T-helper 2 cell treated with Interferon-gamma antibody and Interleukin-4, amounts not matched to agents 100 ng/mL and 5 ng/mL, for 36 hours (primary cell): ENCODE results near the gene FGF14. TPM values are rescaled to one million over a fixed set of nuclear protein-coding genes. Genes with fewer than 3 reads are reported as not detected.

ENCODE experiments used
- intact Hi-C: fragments of 100-400 bp; cut with micrococcal nuclease; formaldehyde crosslinking; loops from one replicate; pipeline ENCODE4 v1.15.1; 2023
- total RNA-seq: library from RNA; stranded (reverse); gene quantifications from 2 replicates; pipeline ENCODE4 v1.2.3, GENCODE V29; 2022

Gene FGF14
- total RNA-seq, 1 donor from 2014 or later: not detected

DNA sequence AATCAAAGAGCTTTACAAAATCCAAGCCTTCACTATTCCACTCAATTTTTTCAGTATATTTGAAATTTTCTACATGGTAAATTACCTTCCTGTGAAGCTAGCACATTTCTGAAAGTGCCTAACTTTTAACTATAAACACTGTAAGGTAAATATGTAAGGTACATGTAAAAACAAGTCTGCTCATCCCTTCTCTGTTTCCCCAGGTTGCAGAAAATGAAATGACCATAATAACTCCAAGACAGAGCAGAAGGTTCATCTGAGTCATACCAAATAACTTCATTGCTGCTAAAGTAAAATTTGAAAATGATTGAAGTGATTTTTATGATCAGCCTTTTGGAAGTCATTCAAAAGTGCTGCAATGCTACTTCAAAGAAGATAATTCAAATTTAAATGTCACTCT, 28.6 kb downstream of the FGF14 start:
- intact Hi-C loops: no loop called here

DNA sequence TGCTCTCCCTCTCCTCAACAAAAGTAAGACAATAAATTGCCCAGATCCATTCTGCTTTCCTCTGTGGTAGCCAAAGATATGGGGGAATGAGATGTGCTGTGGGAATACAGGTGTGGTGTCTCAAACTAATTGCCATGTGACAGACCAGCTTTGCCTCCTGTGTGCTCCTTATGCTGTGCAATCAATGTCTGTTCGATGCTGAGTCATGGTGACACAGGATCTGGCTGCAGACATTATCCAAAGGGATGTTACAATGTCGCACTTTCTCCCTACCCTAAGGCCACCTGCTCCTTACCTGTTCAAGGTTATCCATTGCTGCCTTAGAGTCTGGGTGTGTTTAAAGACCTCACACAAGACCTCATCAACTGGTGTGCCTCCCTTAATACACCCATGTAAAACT, 32.5 kb downstream of the FGF14 start:
- intact Hi-C loops: no loop called here

DNA sequence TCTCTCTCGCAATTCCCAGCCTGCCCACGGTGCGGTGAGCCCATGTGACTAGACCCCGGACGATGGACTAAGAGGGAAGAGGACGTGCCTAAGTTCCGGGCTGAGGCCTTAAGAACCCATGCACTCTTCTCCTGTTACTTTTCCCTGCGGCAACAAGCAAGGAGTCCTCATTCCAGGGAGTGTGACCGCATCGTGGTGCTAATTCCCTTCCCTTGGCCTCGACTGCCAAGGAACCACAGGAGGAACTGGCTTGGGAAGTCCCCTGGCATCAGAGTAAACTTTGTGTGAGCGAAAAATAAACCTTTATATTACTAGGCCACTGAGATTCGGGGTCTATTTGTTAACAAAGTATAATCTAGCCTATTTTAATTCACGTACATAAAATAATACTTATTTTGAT, 34.0 kb downstream of the FGF14 start:
- intact Hi-C loops: no loop called here

DNA sequence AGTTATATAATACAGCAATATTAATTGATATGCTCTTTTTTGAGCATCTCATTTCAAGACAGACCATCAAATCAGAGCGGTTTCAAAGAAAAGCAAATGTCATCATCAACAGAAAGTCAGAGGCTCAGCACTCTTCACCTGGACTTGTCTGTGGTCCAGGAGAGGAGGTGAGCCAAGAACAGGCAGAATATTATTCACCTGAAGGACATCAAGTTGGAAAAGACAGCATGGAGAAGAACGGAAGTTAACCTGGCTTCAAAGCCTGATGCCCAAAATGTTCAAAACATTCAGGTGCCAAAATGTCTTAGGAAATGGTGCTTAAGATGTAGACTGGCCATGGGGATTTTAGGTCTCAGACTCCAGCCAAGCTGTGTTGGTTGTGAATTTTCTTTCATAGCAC, 40.7 kb downstream of the FGF14 start:
- intact Hi-C loops: no loop called here

DNA sequence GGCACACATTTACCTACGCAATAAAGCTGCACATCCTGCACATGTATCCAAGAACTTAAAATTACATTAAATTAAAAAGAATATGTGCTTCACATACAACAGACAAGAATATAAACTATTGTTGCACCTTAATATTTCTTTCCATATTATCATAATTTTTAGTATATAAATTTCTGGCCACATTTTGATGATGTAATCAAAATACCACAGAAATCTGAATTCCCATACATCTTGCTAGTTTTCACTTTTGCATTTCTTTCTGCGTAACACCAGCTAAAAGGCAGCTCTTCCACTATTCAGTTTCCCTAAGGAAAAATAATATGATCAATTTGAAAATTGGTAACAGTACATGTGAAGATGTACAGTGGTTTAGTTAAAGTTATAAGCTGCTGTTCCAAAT, 42.6 kb downstream of the FGF14 start:
- intact Hi-C loops: no loop called here

DNA sequence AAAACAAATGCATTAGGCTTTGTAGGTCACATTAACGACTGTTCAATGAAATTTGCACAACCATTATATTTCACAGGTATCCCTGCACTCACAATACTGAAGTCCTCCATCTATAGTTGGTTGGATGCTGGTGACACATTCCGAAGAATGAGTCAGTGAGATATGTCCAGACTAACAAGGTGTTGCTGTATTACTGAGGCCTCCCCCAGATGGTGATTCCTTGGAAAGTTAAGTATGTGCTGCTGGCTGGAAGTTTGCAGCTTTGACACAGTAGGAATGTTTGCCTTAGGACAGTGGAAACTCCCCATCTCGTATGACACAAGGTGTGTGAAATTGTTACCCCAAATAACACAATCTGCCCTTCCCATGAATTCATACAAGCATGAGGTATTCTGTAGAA, 46.6 kb downstream of the FGF14 start:
- intact Hi-C loops: no loop called here

DNA sequence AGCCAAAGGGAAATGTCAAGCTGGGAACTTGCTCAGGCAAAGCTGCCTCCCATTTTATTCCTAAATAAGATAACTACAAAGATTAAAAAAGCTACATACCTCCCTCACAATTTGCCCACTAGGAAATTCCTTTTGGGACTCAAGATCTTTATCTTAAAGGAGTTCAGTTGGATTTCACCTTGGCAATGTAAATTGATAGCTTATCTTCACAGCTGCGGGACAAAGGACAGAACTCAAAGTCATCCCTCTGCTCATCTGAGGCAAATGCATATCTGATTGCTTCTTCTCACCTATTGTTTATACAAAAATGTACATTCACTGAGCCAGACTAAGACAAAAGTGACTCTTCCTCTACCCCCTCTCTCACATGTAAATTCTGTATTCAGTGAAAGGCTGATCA, 47.8 kb downstream of the FGF14 start:
- intact Hi-C loops: no loop called here

DNA sequence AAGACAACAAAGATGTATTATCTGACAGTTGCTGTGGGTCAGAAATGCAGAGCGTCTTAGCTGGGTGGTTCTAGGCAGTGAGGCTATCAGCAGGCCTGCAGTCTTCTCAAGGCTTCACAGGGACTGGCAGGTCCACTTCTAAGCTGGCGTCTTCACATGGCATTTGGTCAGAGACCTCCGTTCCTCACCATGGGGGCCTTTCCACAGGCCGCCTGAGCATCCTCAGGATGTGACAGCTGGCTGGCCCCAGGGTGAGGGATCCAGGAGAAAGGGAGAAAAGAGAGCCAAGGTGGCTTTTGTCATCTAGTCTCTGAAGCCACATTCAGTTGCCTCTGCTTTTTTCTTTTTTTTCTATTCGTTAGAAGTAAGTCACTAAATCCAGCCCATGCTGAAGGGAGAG, 50.3 kb downstream of the FGF14 start:
- intact Hi-C loops: no loop called here

DNA sequence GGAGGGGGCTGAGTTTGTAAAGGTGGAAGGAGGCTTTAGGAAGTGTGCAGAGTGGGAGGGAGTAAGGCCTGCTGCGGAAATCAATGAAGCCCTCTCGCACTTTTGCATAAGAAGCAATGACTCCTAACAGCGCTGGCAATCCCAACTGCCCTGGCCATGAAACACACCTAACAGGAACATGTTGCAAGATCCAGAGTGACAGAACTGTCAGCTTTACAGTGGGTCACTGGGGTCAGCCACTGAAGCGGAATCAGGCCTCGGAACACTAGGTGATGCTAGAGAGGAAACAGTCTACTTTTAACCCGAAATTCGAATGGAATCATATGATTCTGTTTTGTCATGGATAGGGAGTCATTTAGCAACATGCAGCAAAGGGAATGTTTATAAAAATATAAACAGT, 54.4 kb downstream of the FGF14 start:
- intact Hi-C loops: no loop called here

DNA sequence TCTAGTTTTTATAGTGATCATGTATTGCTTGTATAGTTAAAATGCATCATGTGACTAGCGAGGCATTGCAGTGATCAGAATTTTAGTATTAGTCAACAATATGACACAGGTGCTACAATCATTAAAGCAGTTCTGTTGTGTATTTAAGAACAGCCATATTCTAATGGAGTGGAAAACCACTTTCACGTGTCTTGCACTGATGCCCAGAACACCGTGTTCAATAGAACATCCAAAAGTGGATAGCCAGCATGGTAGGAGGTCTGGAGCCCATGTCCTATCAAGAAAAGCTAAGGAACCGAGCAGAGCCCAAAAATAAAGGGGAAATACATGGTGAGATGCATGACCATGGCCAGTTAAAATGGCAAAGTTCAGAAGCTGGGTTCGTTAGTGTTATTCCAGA, 55.1 kb downstream of the FGF14 start:
- intact Hi-C loops: no loop called here

DNA sequence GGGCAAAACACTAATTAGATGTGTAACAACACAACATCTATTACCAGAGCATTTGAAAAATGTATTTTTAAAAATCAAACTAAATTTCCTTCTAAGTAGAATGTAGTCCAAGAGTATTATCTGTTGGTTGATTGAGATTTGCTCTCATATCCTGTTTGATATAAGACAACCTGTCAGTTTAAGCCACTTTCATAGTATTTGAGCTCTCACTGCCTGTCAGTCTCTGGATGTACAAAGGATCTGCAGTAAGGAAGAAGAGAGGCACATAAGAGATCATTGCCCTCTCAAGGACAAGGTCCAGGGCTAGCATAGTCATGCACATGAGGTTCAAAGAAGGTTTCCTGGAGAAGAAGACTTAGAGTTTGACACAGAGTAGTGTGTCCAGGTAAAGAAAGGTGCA, 57.4 kb downstream of the FGF14 start:
- intact Hi-C loops: no loop called here

DNA sequence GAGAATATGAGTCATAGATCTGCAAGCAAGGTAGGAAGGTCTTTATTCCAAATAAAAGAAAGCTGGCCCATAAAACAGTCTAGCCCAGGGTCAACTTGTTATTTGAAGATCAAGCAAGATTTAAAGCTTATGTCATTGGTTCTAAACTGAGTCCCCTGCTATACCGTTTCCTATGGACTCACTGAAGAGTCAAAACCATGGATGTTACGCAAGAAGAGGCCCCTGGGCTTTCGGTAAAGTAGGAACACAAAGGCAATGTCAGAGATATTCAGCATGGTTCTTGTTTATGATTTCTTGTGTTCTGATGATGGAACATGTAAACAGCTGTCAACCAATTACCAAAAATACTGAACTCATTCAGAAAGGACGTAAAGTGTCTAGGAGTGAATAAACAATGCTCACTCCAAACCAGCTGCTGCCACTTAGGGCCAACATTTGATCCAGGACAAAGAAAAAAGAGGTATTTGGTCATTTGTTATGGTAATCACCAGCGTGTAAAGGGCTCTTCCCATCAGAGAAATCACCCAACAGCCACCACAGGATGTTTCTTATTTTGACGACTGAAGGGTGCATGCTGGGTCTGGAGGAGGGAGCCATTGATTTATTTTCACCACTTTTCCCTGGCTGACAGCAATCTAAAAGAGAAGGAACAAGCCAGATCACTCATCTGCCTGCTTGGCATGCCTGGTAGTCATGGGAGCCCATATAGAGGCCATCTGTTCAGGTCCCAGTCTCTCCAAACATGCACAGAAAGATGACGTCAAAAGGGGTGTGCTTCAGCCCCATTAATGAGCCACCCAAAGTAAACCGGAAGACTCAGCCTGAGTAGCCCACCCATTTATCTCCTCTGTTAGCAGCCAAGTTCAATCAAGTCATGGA, 68.3 kb downstream of the FGF14 start:
- intact Hi-C loops: no loop called here

DNA sequence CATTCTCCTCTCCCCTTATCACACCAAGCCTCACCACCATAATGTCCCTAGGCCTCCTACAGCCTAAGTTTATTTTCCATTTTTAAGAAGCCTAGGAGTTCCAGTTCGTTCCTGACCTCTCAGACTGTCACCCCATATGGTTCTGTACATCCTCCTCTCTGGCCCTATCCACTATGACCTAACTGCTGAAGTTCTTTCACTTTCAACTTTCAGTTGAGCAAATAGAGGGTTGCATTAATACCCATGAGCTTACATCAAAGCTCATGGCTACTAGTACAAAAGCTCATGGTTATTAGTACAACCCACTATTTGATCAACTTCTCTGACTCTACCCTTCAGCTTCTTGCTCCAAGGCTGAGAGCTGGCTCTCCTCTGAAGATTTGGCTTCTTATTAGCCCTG, 72.9 kb downstream of the FGF14 start:
- intact Hi-C loops: no loop called here

DNA sequence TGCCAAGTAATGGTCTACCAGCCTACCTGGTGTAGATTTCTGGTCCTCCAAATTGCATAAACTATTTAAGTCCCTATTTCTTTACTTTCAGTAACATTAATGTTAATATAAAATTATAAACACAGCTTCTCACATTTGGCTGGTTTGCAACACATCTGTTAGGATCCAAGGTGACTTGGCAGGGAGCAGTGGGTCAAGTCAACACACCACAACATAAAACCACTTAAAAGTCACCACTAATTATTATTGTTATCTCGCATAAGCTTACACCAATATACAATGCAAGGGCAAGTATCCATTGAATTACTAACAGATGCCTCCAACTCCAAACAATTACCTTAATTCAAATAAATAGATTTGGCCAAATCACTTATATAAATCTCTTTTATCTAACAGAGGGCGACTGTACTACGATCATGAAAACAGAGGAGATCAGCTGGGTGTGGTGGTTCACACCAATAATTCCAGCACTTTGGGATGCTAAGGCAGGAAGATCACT, 74.7 kb downstream of the FGF14 start:
- intact Hi-C loops: no loop called here

DNA sequence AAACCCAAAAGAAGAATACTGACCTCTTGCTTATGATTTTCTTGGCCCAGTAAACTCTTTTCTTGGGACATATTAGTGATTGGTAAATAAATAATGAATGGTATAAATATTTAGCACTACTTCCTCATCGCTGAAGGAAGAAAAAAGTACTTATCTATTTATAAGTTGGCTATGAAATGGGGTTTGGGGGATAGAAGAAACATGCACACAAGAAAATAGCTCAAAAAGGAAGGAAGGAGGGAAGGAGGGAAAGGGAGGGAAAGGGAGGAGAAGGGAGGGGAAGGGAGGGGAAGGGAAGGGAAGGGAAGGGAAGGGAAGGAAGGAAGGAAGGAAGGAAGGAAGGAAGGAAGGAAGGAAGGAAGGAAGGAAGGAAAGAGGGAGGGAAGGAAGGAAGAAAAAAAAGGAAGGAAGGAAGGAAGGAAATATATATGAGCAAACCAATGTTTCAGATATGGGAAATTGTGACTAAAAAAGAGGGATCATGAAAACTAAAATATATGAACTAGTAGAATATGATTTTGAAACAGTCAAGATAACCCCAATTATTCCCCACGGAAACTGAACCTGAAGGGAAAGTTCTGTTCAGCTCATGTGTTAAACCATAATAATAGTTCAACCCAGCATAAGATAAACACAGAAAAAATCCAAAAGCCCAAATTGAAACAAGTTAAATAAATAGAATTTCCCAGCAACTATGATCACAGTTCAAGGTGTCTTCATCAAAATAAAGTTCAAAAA, 75.3 kb downstream of the FGF14 start:
- intact Hi-C loops: no loop called here

DNA sequence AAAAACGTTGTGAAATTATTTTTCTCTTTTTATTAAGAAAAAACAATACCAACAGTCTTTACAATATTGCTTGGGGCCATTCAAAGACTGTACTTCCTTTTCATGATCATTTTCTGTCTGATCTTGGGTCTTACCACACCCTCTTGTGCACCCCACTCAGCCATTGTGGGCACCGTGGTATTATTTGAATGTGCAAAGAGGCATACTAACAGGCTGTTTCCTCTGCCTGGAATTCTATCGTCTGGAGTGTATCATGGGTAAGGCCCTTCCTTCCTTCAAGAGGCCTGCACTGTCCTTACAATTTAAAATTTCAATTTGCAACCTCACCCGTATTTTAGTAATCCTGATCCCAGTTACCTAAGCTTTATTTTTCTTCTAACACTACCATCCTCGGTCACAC, 76.5 kb downstream of the FGF14 start:
- intact Hi-C loops: no loop called here

DNA sequence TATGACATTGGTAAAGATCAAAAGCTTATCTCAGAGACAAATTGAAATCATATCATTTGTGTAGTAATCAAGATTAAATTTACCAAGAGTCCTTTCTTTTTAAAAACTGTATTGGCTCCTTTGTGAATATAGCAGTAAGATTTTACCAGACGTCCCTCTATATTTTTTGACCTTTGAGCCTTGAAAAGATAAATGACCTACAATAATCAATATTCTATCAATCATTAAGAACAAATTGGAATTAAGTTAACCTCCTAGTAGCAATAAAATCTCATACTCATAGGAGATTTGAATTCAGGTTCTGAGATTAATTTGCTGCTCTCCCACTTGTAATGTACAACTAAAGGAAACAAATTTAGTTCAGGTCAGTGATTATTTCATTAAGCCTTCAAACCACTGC, 78.3 kb downstream of the FGF14 start:
- intact Hi-C loops: no loop called here

DNA sequence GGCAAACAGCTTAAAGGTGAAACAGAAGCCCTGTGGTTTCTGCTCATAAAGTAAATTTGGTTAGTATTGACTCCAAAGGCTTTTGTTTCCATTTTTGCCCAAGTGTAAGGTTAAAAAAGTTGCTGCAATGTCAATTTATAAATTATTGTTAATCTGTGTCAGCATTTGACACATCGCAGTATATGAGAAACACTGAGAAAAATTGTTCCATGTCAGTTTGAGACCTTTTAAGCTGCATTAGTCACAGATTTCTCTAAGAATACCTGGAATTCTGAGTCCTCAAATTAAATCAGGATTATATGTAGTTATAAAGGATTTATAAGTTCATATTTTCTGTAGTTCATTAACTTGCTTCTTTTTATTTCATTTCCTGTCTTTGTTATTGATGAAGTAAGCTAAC, 78.8 kb downstream of the FGF14 start:
- intact Hi-C loops: no loop called here

DNA sequence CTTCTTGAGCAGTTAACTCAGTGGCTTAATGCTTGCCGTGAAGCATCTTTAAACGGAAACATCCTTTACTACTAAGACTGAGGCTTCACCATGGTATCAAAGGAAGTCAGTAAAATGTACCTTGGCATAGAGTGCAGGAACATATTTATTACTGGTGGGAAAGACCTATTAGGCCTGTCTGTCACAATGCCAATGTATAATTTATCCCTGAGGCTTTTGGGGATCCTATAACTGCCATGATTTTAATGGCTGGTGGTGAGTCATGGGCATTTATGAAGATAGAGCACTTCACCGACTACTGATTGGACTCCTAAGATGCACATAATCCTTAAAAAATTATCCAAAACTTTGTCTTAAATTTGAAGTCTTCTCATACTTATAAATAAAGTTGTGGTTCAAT, 79.6 kb downstream of the FGF14 start:
- intact Hi-C loops: no loop called here

DNA sequence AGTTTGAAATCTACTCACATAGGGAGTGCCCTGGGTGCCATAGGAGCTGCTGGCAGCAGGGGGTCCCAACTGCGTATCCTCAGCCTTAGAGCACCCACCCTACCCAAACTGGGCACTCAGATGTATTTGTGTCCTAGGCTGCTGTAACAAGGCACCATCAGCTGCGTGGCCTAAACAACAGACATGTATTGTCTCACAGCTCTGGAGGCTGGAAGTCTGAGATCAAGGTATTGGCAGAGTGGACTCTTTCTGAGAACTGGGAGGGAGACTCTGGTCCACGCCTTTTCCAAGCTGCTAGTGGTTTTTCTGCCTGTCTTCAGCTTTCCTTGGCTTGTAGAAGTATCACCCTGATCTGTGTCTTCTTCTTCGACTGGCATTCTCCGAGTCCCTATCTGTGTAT, 83.6 kb downstream of the FGF14 start:
- intact Hi-C loops: no loop called here

DNA sequence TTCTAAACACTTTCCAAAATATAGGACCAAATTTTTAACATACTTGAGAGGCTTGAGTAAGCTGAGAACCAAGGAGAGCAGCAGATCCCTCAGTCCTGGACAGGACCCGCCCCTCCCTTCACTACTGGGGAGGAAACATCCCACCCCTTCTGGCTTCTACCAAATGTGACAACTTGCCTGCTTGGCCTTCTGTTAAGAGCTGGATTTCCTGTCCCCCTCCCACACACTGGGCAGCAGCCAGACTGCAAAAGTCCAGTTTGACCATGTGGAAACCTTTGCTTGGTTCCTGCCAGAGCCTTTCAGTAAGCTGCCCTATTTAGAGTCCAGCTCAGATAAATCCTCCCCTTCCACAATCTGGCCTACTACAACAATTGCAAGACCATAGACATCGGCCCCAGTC, 84.3 kb downstream of the FGF14 start:
- intact Hi-C loops: no loop called here

DNA sequence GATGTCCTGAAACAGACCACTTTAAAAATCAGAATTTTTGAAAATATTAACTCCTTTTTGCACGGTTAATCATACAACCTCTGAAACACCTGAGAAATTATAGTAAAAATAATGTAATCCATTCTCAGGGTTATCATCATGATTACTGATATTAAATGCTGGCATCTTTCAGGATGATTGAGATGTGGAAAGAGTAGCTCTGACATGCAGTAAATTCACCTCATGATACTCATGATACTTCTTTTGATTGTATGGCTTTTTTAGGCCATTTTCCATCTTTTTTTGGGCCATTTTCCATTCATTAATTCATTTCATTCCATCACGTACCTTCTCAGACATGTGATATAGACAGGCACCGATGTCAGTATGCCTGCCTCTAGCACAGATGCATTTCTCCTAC, 85.1 kb downstream of the FGF14 start:
- intact Hi-C loops: no loop called here

DNA sequence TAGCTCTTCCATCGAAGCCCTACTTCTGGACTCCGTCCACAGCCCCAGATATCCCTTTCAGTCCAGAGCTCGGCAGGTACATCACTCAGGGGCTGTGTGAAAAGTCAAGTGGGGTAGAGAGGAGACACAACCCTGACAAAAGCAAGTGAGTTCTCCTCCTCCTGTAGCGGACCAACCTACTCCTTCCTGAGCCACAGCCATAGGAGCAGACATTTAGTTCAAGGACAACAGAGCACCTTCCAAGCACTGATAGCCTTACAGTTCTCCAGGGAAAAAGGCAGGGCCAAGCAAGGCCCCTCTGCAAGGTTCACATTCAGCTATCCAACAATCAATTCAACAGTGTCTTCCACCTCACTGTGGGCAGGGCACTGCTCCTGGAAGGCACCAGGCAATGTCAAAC, 89.0 kb downstream of the FGF14 start:
- intact Hi-C loops: no loop called here
